Measurements from ENCODE around the gene CADM2. TPM values are rescaled to one million over a fixed set of nuclear protein-coding genes. Genes with fewer than 3 reads are reported as not detected.

Gene CADM2
- total RNA-seq, 1 experiment from 2014 or later = 3.7 TPM

DNA sequence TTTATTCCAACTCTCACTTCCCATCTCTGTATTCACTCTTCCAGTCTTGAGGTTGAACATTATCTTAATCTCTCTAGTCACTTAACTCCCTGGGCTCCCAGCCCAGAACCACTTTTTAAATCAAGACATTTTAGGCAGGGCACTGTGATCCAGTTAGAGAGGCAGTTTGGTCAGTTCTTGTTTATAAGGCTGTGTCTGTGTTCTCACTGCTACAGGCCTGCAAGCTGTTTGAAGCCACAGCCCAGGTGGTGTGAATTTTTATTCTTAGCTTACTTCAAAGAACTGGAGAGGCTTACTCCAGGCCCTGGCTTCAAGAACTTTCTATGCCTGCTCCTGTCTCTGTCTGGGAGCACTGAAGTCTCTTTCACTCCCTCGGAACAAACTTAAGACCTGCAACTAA lies 906.1 kb downstream of the CADM2 start:
- Histone ChIP-seq H3K27me3 (replicated peaks; ENCODE audit: insufficient read depth, low read depth, low read length, poor library complexity) (no peaks in the 10 kb centered on the region), H3K36me3 (ENCODE audit: insufficient read depth, low read length, poor library complexity, severe bottlenecking) (no peaks in the 10 kb centered on the region), H3K4me1 (ENCODE audit: insufficient read depth, low read length, poor library complexity, severe bottlenecking) (no peaks in the 10 kb centered on the region), H3K4me3 (ENCODE audit: low read depth, low read length, poor library complexity, severe bottlenecking) (no peak overlapping the region), H3K9me3 (ENCODE audit: low read depth, low read length, poor library complexity, severe bottlenecking) (no peaks in the 10 kb centered on the region), H3K27ac (ENCODE audit: low read depth, low read length, poor library complexity, severe bottlenecking) (no peak overlapping the region)
- ChIA-PET CTCF (no interaction called here), POLR2A (ENCODE audit: low non-redundant PET) (no interaction called here)
- BruUV-seq (replicated peaks) = no TSS peak
- no peak for DNase-seq (ENCODE audit: low spot score)
- intact Hi-C loops (cut with micrococcal nuclease; ENCODE audit: unreplicated experiment) = no loop called here
- TF ChIP-seq EZH2 (IDR thresholded peaks at IDR 0.05; ENCODE audit: borderline replicate concordance, low read depth, low read length, poor library complexity, severe bottlenecking) = no peak
- TF ChIP-seq, protein P1, sequence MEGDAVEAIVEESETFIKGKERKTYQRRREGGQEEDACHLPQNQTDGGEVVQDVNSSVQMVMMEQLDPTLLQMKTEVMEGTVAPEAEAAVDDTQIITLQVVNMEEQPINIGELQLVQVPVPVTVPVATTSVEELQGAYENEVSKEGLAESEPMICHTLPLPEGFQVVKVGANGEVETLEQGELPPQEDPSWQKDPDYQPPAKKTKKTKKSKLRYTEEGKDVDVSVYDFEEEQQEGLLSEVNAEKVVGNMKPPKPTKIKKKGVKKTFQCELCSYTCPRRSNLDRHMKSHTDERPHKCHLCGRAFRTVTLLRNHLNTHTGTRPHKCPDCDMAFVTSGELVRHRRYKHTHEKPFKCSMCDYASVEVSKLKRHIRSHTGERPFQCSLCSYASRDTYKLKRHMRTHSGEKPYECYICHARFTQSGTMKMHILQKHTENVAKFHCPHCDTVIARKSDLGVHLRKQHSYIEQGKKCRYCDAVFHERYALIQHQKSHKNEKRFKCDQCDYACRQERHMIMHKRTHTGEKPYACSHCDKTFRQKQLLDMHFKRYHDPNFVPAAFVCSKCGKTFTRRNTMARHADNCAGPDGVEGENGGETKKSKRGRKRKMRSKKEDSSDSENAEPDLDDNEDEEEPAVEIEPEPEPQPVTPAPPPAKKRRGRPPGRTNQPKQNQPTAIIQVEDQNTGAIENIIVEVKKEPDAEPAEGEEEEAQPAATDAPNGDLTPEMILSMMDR (conservative IDR thresholded peaks at IDR 0.05; ENCODE audit: low read depth, low read length) = no peak

DNA sequence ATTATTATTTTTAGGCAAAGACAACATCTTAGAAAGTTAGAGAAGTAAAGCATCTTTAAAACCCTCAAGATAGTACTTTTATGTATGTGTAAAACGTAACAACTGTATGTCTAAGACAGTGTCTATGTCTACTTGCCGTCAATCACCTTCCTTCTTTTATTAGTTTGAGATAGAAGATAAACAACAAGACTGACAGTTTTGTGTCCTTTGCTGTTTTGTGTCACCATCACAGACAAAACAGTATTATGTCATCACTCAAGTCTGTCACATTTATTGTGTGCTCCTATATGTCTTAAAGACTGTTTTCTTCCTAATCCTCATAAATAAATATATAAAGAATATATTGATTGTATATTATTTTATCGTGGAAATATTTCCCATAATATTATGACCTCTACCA lies 908.3 kb downstream of the CADM2 start:
- intact Hi-C loops (cut with micrococcal nuclease; ENCODE audit: unreplicated experiment) = no loop called here
- BruUV-seq (replicated peaks) = no TSS peak
- no peak for TF ChIP-seq EZH2 (IDR thresholded peaks at IDR 0.05; ENCODE audit: borderline replicate concordance, low read depth, low read length, poor library complexity, severe bottlenecking)
- TF ChIP-seq, protein P1 (conservative IDR thresholded peaks at IDR 0.05; ENCODE audit: low read depth, low read length) = no peak
- no peak overlapping the region for H3K4me3 ChIP-seq (ENCODE audit: low read depth, low read length, poor library complexity, severe bottlenecking)
- H3K36me3 ChIP-seq (ENCODE audit: insufficient read depth, low read length, poor library complexity, severe bottlenecking) = no peaks in the 10 kb centered on the region
- no peaks in the 10 kb centered on the region for H3K9me3 ChIP-seq (ENCODE audit: low read depth, low read length, poor library complexity, severe bottlenecking)
- CTCF ChIA-PET = no interaction called here
- no peak overlapping the region for H3K27ac ChIP-seq (ENCODE audit: low read depth, low read length, poor library complexity, severe bottlenecking)
- POLR2A ChIA-PET (ENCODE audit: low non-redundant PET) = no interaction called here
- no peaks in the 10 kb centered on the region for H3K27me3 ChIP-seq (replicated peaks; ENCODE audit: insufficient read depth, low read depth, low read length, poor library complexity)
- no peaks in the 10 kb centered on the region for H3K4me1 ChIP-seq (ENCODE audit: insufficient read depth, low read length, poor library complexity, severe bottlenecking)
- DNase-seq (ENCODE audit: low spot score) = no peak

DNA sequence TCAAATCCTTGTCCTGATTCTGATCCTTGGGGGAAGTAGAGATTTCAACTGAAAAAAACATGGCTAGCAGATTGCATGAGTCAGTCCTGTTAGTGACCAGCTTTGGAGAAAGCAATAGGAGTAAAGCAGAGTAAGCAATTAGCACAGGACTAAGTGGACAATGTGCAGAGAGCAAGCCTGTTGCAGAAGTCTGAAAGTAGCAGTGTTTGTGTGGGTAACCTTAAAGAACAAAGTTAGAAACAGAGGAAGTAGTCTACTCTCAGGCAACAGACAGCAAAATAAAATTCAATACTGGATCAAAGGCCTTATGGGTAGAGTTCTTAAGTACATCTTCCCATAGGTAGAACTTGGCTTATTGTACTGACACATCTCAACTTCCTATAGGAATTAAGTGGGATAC lies 916.8 kb downstream of the CADM2 start:
- no peaks in the 10 kb centered on the region for H3K36me3 ChIP-seq (ENCODE audit: insufficient read depth, low read length, poor library complexity, severe bottlenecking)
- H3K9me3 ChIP-seq (ENCODE audit: low read depth, low read length, poor library complexity, severe bottlenecking) = no peaks in the 10 kb centered on the region
- TF ChIP-seq, protein P1 (conservative IDR thresholded peaks at IDR 0.05; ENCODE audit: low read depth, low read length) = no peak
- no peak for TF ChIP-seq EZH2 (IDR thresholded peaks at IDR 0.05; ENCODE audit: borderline replicate concordance, low read depth, low read length, poor library complexity, severe bottlenecking)
- no peak for DNase-seq (ENCODE audit: low spot score)
- no peak overlapping the region for H3K4me3 ChIP-seq (ENCODE audit: low read depth, low read length, poor library complexity, severe bottlenecking)
- no peaks in the 10 kb centered on the region for H3K27me3 ChIP-seq (replicated peaks; ENCODE audit: insufficient read depth, low read depth, low read length, poor library complexity)
- CTCF ChIA-PET = no interaction called here
- intact Hi-C loops (cut with micrococcal nuclease; ENCODE audit: unreplicated experiment) = no loop called here
- no peaks in the 10 kb centered on the region for H3K4me1 ChIP-seq (ENCODE audit: insufficient read depth, low read length, poor library complexity, severe bottlenecking)
- no TSS peak for BruUV-seq (replicated peaks)
- H3K27ac ChIP-seq (ENCODE audit: low read depth, low read length, poor library complexity, severe bottlenecking) = no peak overlapping the region
- POLR2A ChIA-PET (ENCODE audit: low non-redundant PET) = no interaction called here

Measured in A673 (cell line).